Measurements from ENCODE around the gene STIM2. TPM values are rescaled to one million over a fixed set of nuclear protein-coding genes. Genes with fewer than 3 reads are reported as not detected.

STIM2 gene
- total and polyA plus RNA-seq, 3 experiments from 2014 or later, result 41.4 to 51.0 (median 47.8) TPM

DNA sequence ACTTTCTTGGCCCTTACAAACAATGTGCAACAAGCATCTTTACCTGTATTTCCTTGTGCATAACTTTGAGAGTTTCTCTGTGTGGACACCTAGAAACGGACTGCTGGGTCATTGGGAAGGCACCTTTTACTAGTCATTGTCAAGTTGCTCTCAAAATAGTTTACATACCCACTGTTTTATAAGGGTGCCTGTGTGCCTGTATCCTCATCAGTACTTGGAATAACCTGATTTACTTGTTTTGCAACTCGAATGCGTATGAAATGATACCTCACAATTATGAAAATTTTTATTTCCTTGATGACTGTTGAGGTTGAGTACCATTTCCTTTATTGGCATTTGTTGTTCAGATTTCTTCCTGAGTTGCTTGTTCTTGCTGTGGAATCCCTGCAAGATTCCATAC lies 150.8 kb downstream of the STIM2 start:
- H3K9me3 Mint-ChIP-seq, result peaks cover 0 to 7% (median 0%) of the 10 kb centered on the region in 5 donors
- no peaks in the 10 kb centered on the region for H3K27me3 Mint-ChIP-seq
- Histone ChIP-seq H3K36me3 (ENCODE audit: insufficient read depth, low read length) (no peaks in the 10 kb centered on the region), H3K27me3 (ENCODE audit: insufficient read depth, low read length, poor library complexity, severe bottlenecking) (no peaks in the 10 kb centered on the region), H3K9me3 (ENCODE audit: low read length) (no peaks in the 10 kb centered on the region), H3K27ac (ENCODE audit: low read depth, low read length) (no peak overlapping the region), H3K4me3 (ENCODE audit: low read length) (no peak overlapping the region), H3K4me1 (ENCODE audit: insufficient read depth, low read length) (no peaks in the 10 kb centered on the region)
- H3K36me3 Mint-ChIP-seq, result peaks cover 9 to 41% (median 13%) of the 10 kb centered on the region in 3 donors
- H3K27ac Mint-ChIP-seq, result peak overlapping the region in 1 of 8 donors; percentile 68
- POLR2A ChIA-PET, result no interaction called here
- no peak overlapping the region for H3K4me3 Mint-ChIP-seq
- H3K4me1 Mint-ChIP-seq, result peaks cover 18 to 29% (median 26%) of the 10 kb centered on the region in 3 donors
- no peak for DNase-seq
- CTCF ChIA-PET, result no interaction called here

DNA sequence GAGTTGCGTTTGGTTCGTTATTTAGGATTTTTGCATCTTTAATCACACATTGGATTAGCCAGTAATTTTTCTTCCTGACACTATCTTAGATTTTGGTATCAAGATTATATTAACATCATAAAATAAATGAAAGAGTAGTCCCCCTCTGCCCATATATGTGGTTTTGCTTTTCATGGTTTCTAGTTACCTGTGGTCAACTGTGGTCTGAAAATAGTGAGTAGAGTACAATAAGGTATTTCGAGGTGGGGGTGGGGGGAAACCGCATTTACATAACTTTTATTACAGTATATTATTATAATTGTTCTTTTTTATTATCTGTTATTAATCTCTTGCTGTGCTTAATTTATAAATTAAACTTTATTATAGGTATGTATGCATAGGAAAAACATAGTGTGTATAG lies 152.4 kb downstream of the STIM2 start:
- no peaks in the 10 kb centered on the region for H3K9me3 ChIP-seq (ENCODE audit: low read length)
- no peak overlapping the region for H3K27ac ChIP-seq (ENCODE audit: low read depth, low read length)
- H3K4me3 ChIP-seq (ENCODE audit: low read length), result no peak overlapping the region
- H3K36me3 ChIP-seq (ENCODE audit: insufficient read depth, low read length), result peaks cover under 1% of the 10 kb centered on the region
- no peak overlapping the region for H3K4me3 Mint-ChIP-seq
- no peak for DNase-seq
- peaks cover 0 to 7% (median 0%) of the 10 kb centered on the region in 5 donors for H3K9me3 Mint-ChIP-seq
- no peak overlapping the region for H3K27ac Mint-ChIP-seq
- H3K27me3 Mint-ChIP-seq, result no peaks in the 10 kb centered on the region
- CTCF ChIA-PET, result no interaction called here
- POLR2A ChIA-PET, result no interaction called here
- peaks cover 17 to 44% (median 22%) of the 10 kb centered on the region in 3 donors for H3K36me3 Mint-ChIP-seq
- peaks cover 30 to 45% (median 42%) of the 10 kb centered on the region in 3 donors for H3K4me1 Mint-ChIP-seq
- H3K27me3 ChIP-seq (ENCODE audit: insufficient read depth, low read length, poor library complexity, severe bottlenecking), result no peaks in the 10 kb centered on the region
- H3K4me1 ChIP-seq (ENCODE audit: insufficient read depth, low read length), result no peaks in the 10 kb centered on the region

DNA sequence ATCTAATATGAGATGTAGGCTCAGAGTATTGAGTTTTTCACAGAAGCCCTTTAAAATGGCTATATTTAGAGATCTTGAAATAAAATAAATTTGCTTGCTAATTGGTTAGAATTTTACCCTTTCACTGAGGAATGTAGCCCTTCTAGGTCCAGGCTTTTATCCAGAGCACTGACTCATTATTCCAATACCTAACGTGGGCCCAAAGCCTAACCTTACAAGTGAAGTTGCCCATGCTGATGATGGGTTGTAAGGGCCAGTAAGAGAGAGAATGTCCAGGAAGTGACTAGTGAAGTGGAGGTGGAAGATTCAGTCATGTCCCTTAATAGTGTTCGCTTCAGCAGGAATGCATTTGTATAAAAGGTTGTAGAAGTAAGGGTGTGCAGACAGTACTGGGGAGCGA lies 155.9 kb downstream of the STIM2 start:
- CTCF ChIA-PET, result no interaction called here

GRCh38 chr4:27017623-27018022 lies 157.0 kb downstream of the STIM2 start:
- POLR2A ChIA-PET, result no interaction called here
- no peaks in the 10 kb centered on the region for H3K4me1 ChIP-seq (ENCODE audit: insufficient read depth, low read length)
- no peaks in the 10 kb centered on the region for H3K27me3 ChIP-seq (ENCODE audit: insufficient read depth, low read length, poor library complexity, severe bottlenecking)
- Mint-ChIP-seq H3K4me3 (peak overlapping the region in 2 of 7 donors; percentile 12 to 26), H3K36me3 (peaks cover 17 to 63% (median 34%) of the 10 kb centered on the region in 3 donors), H3K4me1 (peaks cover 34 to 43% (median 40%) of the 10 kb centered on the region in 3 donors), H3K9me3 (peaks cover 0 to 7% (median 0%) of the 10 kb centered on the region in 5 donors), H3K27ac (peak overlapping the region in 3 of 8 donors; percentile 19 to 68 (median 32)), H3K27me3 (no peaks in the 10 kb centered on the region)
- no peak overlapping the region for H3K4me3 ChIP-seq (ENCODE audit: low read length)
- H3K27ac ChIP-seq (ENCODE audit: low read depth, low read length), result no peak overlapping the region
- CTCF ChIA-PET, result interaction anchor here (1.0 to 1.5 kb wide), 2 partner anchors 8 to 30 kb away, joined by 3 read pairs; no protein-coding TSS in a partner anchor
- DNase-seq, result no peak
- peaks cover 14% of the 10 kb centered on the region for H3K36me3 ChIP-seq (ENCODE audit: insufficient read depth, low read length)
- H3K9me3 ChIP-seq (ENCODE audit: low read length), result no peaks in the 10 kb centered on the region

More for the DNA sequence above, 155.9 kb downstream of the STIM2 start:
- H3K27ac Mint-ChIP-seq, result peak overlapping the region in 2 of 8 donors; percentile 14 to 74
- H3K4me1 Mint-ChIP-seq, result peaks cover 36 to 43% (median 43%) of the 10 kb centered on the region in 3 donors
- peaks cover 10% of the 10 kb centered on the region for H3K36me3 ChIP-seq (ENCODE audit: insufficient read depth, low read length)
- no peak overlapping the region for H3K4me3 Mint-ChIP-seq
- POLR2A ChIA-PET, result no interaction called here
- no peaks in the 10 kb centered on the region for H3K4me1 ChIP-seq (ENCODE audit: insufficient read depth, low read length)
- no peaks in the 10 kb centered on the region for H3K27me3 Mint-ChIP-seq
- H3K27ac ChIP-seq (ENCODE audit: low read depth, low read length), result no peak overlapping the region
- peaks cover 17 to 59% (median 32%) of the 10 kb centered on the region in 3 donors for H3K36me3 Mint-ChIP-seq
- no peak overlapping the region for H3K4me3 ChIP-seq (ENCODE audit: low read length)
- no peak for DNase-seq
- peaks cover 0 to 7% (median 0%) of the 10 kb centered on the region in 5 donors for H3K9me3 Mint-ChIP-seq
- no peaks in the 10 kb centered on the region for H3K9me3 ChIP-seq (ENCODE audit: low read length)
- no peaks in the 10 kb centered on the region for H3K27me3 ChIP-seq (ENCODE audit: insufficient read depth, low read length, poor library complexity, severe bottlenecking)

GRCh38 chr4:27018076-27018475 lies 157.4 kb downstream of the STIM2 start:
- Histone ChIP-seq H3K27me3 (ENCODE audit: insufficient read depth, low read length, poor library complexity, severe bottlenecking) (no peaks in the 10 kb centered on the region), H3K9me3 (ENCODE audit: low read length) (no peaks in the 10 kb centered on the region), H3K4me1 (ENCODE audit: insufficient read depth, low read length) (no peaks in the 10 kb centered on the region), H3K27ac (ENCODE audit: low read depth, low read length) (no peak overlapping the region), H3K4me3 (ENCODE audit: low read length) (no peak overlapping the region), H3K36me3 (ENCODE audit: insufficient read depth, low read length) (peaks cover 16% of the 10 kb centered on the region)
- H3K4me1 Mint-ChIP-seq, result peaks cover 34 to 43% (median 40%) of the 10 kb centered on the region in 3 donors
- no peak overlapping the region for H3K4me3 Mint-ChIP-seq
- H3K27ac Mint-ChIP-seq, result peak overlapping the region in 2 of 8 donors; percentile 51 to 68
- DNase-seq, result no peak
- ChIA-PET POLR2A (no interaction called here), CTCF (interaction anchor here (1.0 to 1.5 kb wide), 2 partner anchors 8 to 30 kb away, joined by 3 read pairs; no protein-coding TSS in a partner anchor)
- peaks cover 17 to 67% (median 34%) of the 10 kb centered on the region in 3 donors for H3K36me3 Mint-ChIP-seq
- H3K9me3 Mint-ChIP-seq, result peaks cover 0 to 7% (median 0%) of the 10 kb centered on the region in 5 donors
- no peaks in the 10 kb centered on the region for H3K27me3 Mint-ChIP-seq

DNA sequence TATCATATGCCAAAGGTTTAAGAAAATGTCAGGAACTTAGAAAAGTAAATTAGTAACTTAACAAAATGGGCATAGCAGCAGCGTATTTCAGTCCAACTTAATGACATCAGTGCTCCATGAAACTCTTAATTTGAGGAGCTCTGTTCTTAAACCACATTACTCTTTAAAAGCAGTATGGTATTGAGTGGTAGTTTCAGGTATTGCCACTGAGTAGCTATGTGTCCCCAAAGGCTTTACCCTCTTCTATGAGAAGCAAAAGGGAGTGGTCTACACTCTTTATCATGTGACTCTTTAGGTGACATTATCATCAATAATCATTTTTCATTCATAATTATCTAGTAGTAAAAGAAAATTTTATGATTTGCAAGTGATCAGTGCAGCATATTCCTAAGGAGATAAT lies 158.3 kb downstream of the STIM2 start:
- H3K4me3 Mint-ChIP-seq, result no peak overlapping the region
- H3K27ac ChIP-seq (ENCODE audit: low read depth, low read length), result no peak overlapping the region
- H3K27me3 ChIP-seq (ENCODE audit: insufficient read depth, low read length, poor library complexity, severe bottlenecking), result no peaks in the 10 kb centered on the region
- peaks cover 17 to 75% (median 37%) of the 10 kb centered on the region in 3 donors for H3K36me3 Mint-ChIP-seq
- H3K27ac Mint-ChIP-seq, result no peak overlapping the region
- H3K4me1 Mint-ChIP-seq, result peaks cover 34 to 43% (median 40%) of the 10 kb centered on the region in 3 donors
- ChIA-PET CTCF (interaction anchor here (1.3 to 1.5 kb wide), 2 partner anchors 9 to 29 kb away, joined by 3 read pairs; no protein-coding TSS in a partner anchor), POLR2A (no interaction called here)
- H3K4me3 ChIP-seq (ENCODE audit: low read length), result no peak overlapping the region
- no peaks in the 10 kb centered on the region for H3K9me3 ChIP-seq (ENCODE audit: low read length)
- DNase-seq, result no peak
- peaks cover 0 to 7% (median 0%) of the 10 kb centered on the region in 5 donors for H3K9me3 Mint-ChIP-seq
- no peaks in the 10 kb centered on the region for H3K27me3 Mint-ChIP-seq
- H3K36me3 ChIP-seq (ENCODE audit: insufficient read depth, low read length), result peaks cover 16% of the 10 kb centered on the region
- H3K4me1 ChIP-seq (ENCODE audit: insufficient read depth, low read length), result no peaks in the 10 kb centered on the region

DNA sequence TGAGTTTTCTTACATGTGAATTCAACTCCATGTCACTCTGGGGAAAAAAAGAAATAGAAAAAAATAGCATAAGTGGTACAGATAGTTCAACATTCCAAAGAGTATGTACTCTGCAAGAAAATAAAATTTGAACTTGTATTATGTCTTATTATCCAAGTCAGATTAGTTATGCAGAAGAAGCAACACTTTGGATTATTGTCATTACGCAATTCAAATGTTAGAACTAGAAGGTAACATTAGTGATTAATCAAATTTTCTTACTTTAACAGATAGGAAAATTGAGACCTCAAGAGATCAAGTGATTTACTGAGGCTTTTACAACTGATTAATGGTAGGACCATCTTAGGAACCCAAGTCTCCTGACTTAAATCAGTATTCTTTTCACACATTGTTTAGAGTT lies 159.1 kb downstream of the STIM2 start:
- no peak overlapping the region for H3K4me3 Mint-ChIP-seq
- H3K36me3 Mint-ChIP-seq, result peaks cover 17 to 80% (median 37%) of the 10 kb centered on the region in 3 donors
- POLR2A ChIA-PET, result no interaction called here
- H3K4me1 Mint-ChIP-seq, result peaks cover 29 to 38% (median 34%) of the 10 kb centered on the region in 3 donors
- no peaks in the 10 kb centered on the region for H3K27me3 ChIP-seq (ENCODE audit: insufficient read depth, low read length, poor library complexity, severe bottlenecking)
- no peak overlapping the region for H3K27ac ChIP-seq (ENCODE audit: low read depth, low read length)
- H3K4me3 ChIP-seq (ENCODE audit: low read length), result no peak overlapping the region
- CTCF ChIA-PET, result interaction anchor here (1.3 kb wide), 1 partner anchor 10 kb away, joined by 3 read pairs; no protein-coding TSS in a partner anchor
- H3K27ac Mint-ChIP-seq, result no peak overlapping the region
- H3K36me3 ChIP-seq (ENCODE audit: insufficient read depth, low read length), result peaks cover 16% of the 10 kb centered on the region
- H3K9me3 ChIP-seq (ENCODE audit: low read length), result no peaks in the 10 kb centered on the region
- no peaks in the 10 kb centered on the region for H3K27me3 Mint-ChIP-seq
- no peak for DNase-seq
- peaks cover 0 to 7% (median 0%) of the 10 kb centered on the region in 5 donors for H3K9me3 Mint-ChIP-seq
- H3K4me1 ChIP-seq (ENCODE audit: insufficient read depth, low read length), result no peaks in the 10 kb centered on the region

DNA sequence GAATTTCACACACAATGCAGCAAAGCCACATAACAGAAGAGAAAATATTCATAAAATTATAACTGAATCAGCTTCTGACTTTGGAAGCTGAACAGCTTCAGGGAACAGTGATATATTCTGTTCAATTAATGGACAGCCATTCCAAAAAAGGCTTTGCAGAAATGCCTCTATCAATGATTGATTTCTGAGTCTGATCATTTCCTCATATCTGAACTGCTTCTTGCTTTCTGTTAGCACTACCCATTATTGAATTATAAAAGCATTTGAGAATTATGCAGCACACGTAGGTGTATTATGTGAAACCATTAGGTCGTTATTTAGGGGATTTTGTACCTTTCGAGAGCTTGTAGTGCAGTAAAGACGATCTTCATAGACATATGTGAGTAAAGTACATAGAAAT lies 159.6 kb downstream of the STIM2 start:
- DNase-seq, result no peak
- Histone ChIP-seq H3K4me1 (ENCODE audit: insufficient read depth, low read length) (no peaks in the 10 kb centered on the region), H3K27me3 (ENCODE audit: insufficient read depth, low read length, poor library complexity, severe bottlenecking) (no peaks in the 10 kb centered on the region), H3K27ac (ENCODE audit: low read depth, low read length) (no peak overlapping the region), H3K4me3 (ENCODE audit: low read length) (no peak overlapping the region), H3K36me3 (ENCODE audit: insufficient read depth, low read length) (peaks cover 16% of the 10 kb centered on the region), H3K9me3 (ENCODE audit: low read length) (no peaks in the 10 kb centered on the region)
- peak overlapping the region in 1 of 8 donors; percentile 14 for H3K27ac Mint-ChIP-seq
- H3K9me3 Mint-ChIP-seq, result peaks cover 0 to 7% (median 0%) of the 10 kb centered on the region in 5 donors
- CTCF ChIA-PET, result no interaction called here
- H3K27me3 Mint-ChIP-seq, result no peaks in the 10 kb centered on the region
- H3K36me3 Mint-ChIP-seq, result peaks cover 17 to 82% (median 35%) of the 10 kb centered on the region in 3 donors
- H3K4me3 Mint-ChIP-seq, result no peak overlapping the region
- H3K4me1 Mint-ChIP-seq, result peaks cover 25 to 34% (median 30%) of the 10 kb centered on the region in 3 donors
- POLR2A ChIA-PET, result no interaction called here

Data from CD8-positive, alpha-beta memory T cell (primary cell).